GM12865 (cell line): Measurements from ENCODE around the gene NF2.

ENCODE experiments used
- DNase-seq: peaks from one replicate; pipeline ENCODE4 v3.0.0; 2010; ENCODE audit warnings: low read depth
- H3K4me3 ChIP-seq: 2 replicates; pipeline ENCODE4 v1.5.1; 2011; ENCODE audit warnings: mild to moderate bottlenecking, low read depth, low read length, control low read depth
- CTCF ChIP-seq: IDR thresholded peaks from 2 replicates; pipeline ENCODE4 v1.5.1; 2011; ENCODE audit warnings: low read length, control low read depth, low read depth, inconsistent platforms; ENCODE audit not compliant: insufficient read depth; ENCODE audit errors: missing control alignments

Gene NF2

GRCh38 chr22:29615705-29616327 is 12.4 kb downstream of the NF2 start:
- H3K4me3 ChIP-seq: no peak overlapping the region
- TF ChIP-seq CTCF: no peak

GRCh38 chr22:29617922-29618629 is 14.6 kb downstream of the NF2 start:
- TF ChIP-seq CTCF: no peak
- no peak overlapping the region for H3K4me3 ChIP-seq
- peak; percentile 37 for DNase-seq

More at GRCh38 chr22:29615705-29616327, 12.4 kb downstream of the NF2 start:
- DNase-seq: no peak

GRCh38 chr22:29621761-29622526 is 18.5 kb downstream of the NF2 start:
- no peak overlapping the region for H3K4me3 ChIP-seq
- no peak for TF ChIP-seq CTCF
- DNase-seq: no peak

- TF ChIP-seq CTCF: no peak
- DNase-seq: no peak
- no peak overlapping the region for H3K4me3 ChIP-seq
These were observed 19.6 kb downstream of the NF2 start for GRCh38 chr22:29623059-29623458.

DNA sequence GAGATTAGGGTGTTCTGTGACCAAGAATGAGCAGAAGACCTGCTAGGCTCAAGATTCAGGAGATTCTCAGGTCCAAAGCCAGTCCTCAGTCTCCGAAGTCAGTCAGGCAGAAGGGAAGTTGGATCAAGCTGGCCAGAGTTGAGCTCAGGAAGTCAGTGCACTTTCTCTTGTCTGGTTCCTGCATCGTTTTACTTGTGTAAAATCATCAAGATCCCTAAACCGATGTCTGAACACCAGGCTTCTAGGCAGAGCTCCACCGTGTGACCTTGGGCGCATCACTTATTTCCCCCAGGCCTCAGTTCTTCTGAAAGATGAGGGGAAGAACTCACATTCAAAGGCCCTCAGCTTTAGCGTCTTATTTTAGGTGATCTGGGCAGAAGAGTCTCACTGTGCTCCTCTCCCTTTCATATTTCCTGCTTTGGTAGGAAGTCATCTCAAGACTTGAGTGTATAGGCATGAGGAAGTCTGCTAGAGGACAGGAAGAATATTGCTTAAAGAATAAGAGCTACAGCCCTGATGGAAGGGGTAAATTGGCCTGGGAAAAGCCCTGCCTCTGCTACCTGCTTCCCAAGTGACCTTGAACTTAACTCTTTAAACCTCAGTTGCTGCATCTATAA is 20.2 kb downstream of the NF2 start:
- no peak for DNase-seq

More for the DNA sequence above, 20.2 kb downstream of the NF2 start:
- H3K4me3 ChIP-seq: no peak overlapping the region
- TF ChIP-seq CTCF: no peak
